GM21423 (cell line): ENCODE results near the gene KBTBD13.
"Not testable (repeated sequence)": the region's sequence is repeated elsewhere in the genome, so short reads cannot be mapped to it uniquely, and the experiment has no call there.

Experiments
- ATAC-seq: cut with Tn5 transposase; IDR thresholded peaks from one replicate; pipeline ENCODE4 v1.9.1; 2021; ENCODE audit warnings: mild to moderate bottlenecking, moderate library complexity; ENCODE audit not compliant: unreplicated experiment

KBTBD13 gene

GRCh38 chr15:65076486-65077290 lies at the start of gene KBTBD13:
KBTBD13 (plus strand) TSS chr15:65076746; CDS start chr15:65076816, 70 bp downstream.
- no peak for ATAC-seq

- ATAC-seq = no peak
Measured at GRCh38 chr15:65026756-65027155, 49.8 kb upstream of the KBTBD13 start.

- no peak for ATAC-seq
Measured at GRCh38 chr15:65027593-65027992, 49.0 kb upstream of the KBTBD13 start.

GRCh38 chr15:65028338-65028737 lies 48.2 kb upstream of the KBTBD13 start:
- no peak for ATAC-seq

- ATAC-seq = peak; percentile 84
Measured at GRCh38 chr15:65028921-65029735, 47.4 kb upstream of the KBTBD13 start, which contains the start of gene MTFMT. MTFMT (minus strand) TSS chr15:65029639; CDS start chr15:65029613, 26 bp downstream.

- no peak for ATAC-seq
Measured at GRCh38 chr15:65029736-65030208, 46.8 kb upstream of the KBTBD13 start.

- no peak for ATAC-seq
Measured at GRCh38 chr15:65032801-65033537, 43.6 kb upstream of the KBTBD13 start.

- no peak for ATAC-seq
Measured at GRCh38 chr15:65033659-65034269, 42.8 kb upstream of the KBTBD13 start.

- ATAC-seq = no peak
Measured at GRCh38 chr15:65034719-65035118, 41.8 kb upstream of the KBTBD13 start.

- no peak for ATAC-seq
Measured at GRCh38 chr15:65037309-65037708, 39.2 kb upstream of the KBTBD13 start.

GRCh38 chr15:65038428-65038827 lies 38.1 kb upstream of the KBTBD13 start:
- no peak for ATAC-seq

- no peak for ATAC-seq
Measured at GRCh38 chr15:65038836-65039235, 37.7 kb upstream of the KBTBD13 start.

GRCh38 chr15:65040461-65040860 lies 36.1 kb upstream of the KBTBD13 start:
- ATAC-seq = no peak

GRCh38 chr15:65041787-65042186 lies 34.8 kb upstream of the KBTBD13 start:
- ATAC-seq = no peak

- ATAC-seq = no peak
Measured at GRCh38 chr15:65042776-65043327, 33.7 kb upstream of the KBTBD13 start.

GRCh38 chr15:65044218-65044617 lies 32.3 kb upstream of the KBTBD13 start:
- ATAC-seq = not testable (repeated sequence)

GRCh38 chr15:65044724-65045481 lies 31.6 kb upstream of the KBTBD13 start, which contains the start of gene SLC51B:
SLC51B (plus strand) TSS chr15:65045387; CDS start chr15:65050005, 4,618 bp downstream.
- ATAC-seq = no peak

- ATAC-seq = no peak
Measured at GRCh38 chr15:65048241-65048640, 28.3 kb upstream of the KBTBD13 start.

GRCh38 chr15:65049418-65049840 lies 27.1 kb upstream of the KBTBD13 start:
- ATAC-seq = peak; percentile 81
